ENCODE results near the gene ARPIN.

Gene ARPIN

GRCh38 chr15:89908226-89908625 lies 4.5 kb downstream of the ARPIN start:
- no peak for DNase-seq (ENCODE audit: low read depth)
- TF ChIP-seq CTCF (IDR thresholded peaks at IDR 0.05; ENCODE audit: control insufficient read depth, extremely low read depth, insufficient read depth), result no peak
- no peak overlapping the region for H3K4me3 ChIP-seq (ENCODE audit: low read depth, low read length)

DNA sequence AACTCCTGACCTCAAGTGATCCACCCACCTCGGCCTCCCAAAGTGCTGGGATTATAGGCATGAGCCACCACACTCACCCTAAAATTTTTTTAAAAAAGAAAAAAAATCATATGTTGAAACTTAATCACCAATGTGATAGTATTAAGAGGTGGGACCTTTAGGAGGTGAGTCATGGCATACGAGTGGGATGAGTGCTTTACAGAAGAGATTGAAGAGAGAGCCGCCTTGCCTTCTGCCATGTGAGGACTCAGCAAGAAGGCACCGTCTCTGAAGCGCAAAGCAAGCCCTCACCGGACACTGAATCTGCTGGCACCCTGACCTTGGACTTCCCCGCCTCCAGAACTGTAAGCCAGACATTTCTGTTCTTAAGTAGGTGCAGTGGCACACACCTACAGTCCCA lies 5.5 kb downstream of the ARPIN start:
- TF ChIP-seq CTCF (IDR thresholded peaks at IDR 0.05; ENCODE audit: control insufficient read depth, extremely low read depth, insufficient read depth), result no peak
- DNase-seq (ENCODE audit: low read depth), result no peak
- H3K4me3 ChIP-seq (ENCODE audit: low read depth, low read length), result no peak overlapping the region

- no peak for DNase-seq (ENCODE audit: low read depth)
- no peak for TF ChIP-seq CTCF (IDR thresholded peaks at IDR 0.05; ENCODE audit: control insufficient read depth, extremely low read depth, insufficient read depth)
- H3K4me3 ChIP-seq (ENCODE audit: low read depth, low read length), result no peak overlapping the region
Measured at GRCh38 chr15:89905846-89906378, 6.8 kb downstream of the ARPIN start.

GRCh38 chr15:89904519-89904918 lies 8.2 kb downstream of the ARPIN start:
- TF ChIP-seq CTCF (IDR thresholded peaks at IDR 0.05; ENCODE audit: control insufficient read depth, extremely low read depth, insufficient read depth), result no peak
- no peak overlapping the region for H3K4me3 ChIP-seq (ENCODE audit: low read depth, low read length)
- no peak for DNase-seq (ENCODE audit: low read depth)

DNA sequence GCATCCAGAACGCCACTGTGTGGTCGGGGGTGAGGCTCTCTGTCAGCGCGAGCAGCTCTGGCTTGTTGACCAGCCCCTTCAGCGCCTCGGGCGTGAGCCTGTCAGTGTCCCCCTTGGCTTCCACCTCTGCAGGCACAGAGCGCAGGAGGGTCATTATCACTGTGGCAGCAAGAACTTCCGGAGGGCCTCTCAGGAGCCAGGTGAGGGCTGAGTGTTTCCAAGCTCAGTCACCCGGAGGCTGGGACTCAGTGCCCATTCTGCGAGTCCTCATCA lies 9.0 kb downstream of the ARPIN start:
- TF ChIP-seq CTCF (IDR thresholded peaks at IDR 0.05; ENCODE audit: control insufficient read depth, extremely low read depth, insufficient read depth), result no peak
- no peak overlapping the region for H3K4me3 ChIP-seq (ENCODE audit: low read depth, low read length)
- DNase-seq (ENCODE audit: low read depth), result no peak

- DNase-seq (ENCODE audit: low read depth), result no peak
- no peak for TF ChIP-seq CTCF (IDR thresholded peaks at IDR 0.05; ENCODE audit: control insufficient read depth, extremely low read depth, insufficient read depth)
- no peak overlapping the region for H3K4me3 ChIP-seq (ENCODE audit: low read depth, low read length)
Measured at GRCh38 chr15:89903015-89903857, 9.5 kb downstream of the ARPIN start.

GRCh38 chr15:89900849-89901248 lies 11.9 kb downstream of the ARPIN start:
- DNase-seq (ENCODE audit: low read depth), result no peak
- no peak overlapping the region for H3K4me3 ChIP-seq (ENCODE audit: low read depth, low read length)
- no peak for TF ChIP-seq CTCF (IDR thresholded peaks at IDR 0.05; ENCODE audit: control insufficient read depth, extremely low read depth, insufficient read depth)

Data from LNCaP clone FGC (cell line).